ENCODE data around the gene PBRM1. TPM values are rescaled to one million over a fixed set of nuclear protein-coding genes. Genes with fewer than 3 reads are reported as not detected.
A peak's percentile ranks its signal among the peaks of the same experiment; 100 is the strongest.

PBRM1 gene
- total and polyA plus RNA-seq, 2 experiments from 2014 or later, result 42.6 to 60.3 TPM

GRCh38 chr3:52568069-52568468, 117.6 kb downstream of the PBRM1 start:
- in situ Hi-C loops (cut with MboI), result no loop called here
- no peaks in the 10 kb centered on the region for H3K27me3 ChIP-seq (replicated peaks; ENCODE audit: insufficient read depth)
- 0 out of 2 replicates have a peak, but pooled peaks cover 19% of the 10 kb centered on the region for H3F3A ChIP-seq (ENCODE audit: insufficient read depth)
- H3K4me3 ChIP-seq, result no peak overlapping the region
- no peak overlapping the region for H3K9ac ChIP-seq
- H3K9me3 ChIP-seq (ENCODE audit: low read depth), result no peaks in the 10 kb centered on the region
- no peak overlapping the region for H3K4me2 ChIP-seq (ENCODE audit: unreplicated experiment)
- no peak overlapping the region for H3K27ac ChIP-seq
- no peaks in the 10 kb centered on the region for H4K20me1 ChIP-seq (ENCODE audit: insufficient read depth)
- no peaks in the 10 kb centered on the region for H3K9me2 ChIP-seq (ENCODE audit: insufficient read depth)
- no peak for DNase-seq
- peaks cover 7% of the 10 kb centered on the region for H3K79me2 ChIP-seq (ENCODE audit: insufficient read depth)
- no peak for TF ChIP-seq EZH2 (IDR thresholded peaks at IDR 0.05; ENCODE audit: insufficient read depth, poor library complexity, severe bottlenecking)
- no peak for TF ChIP-seq EZH2phosphoT487 (IDR thresholded peaks at IDR 0.05; ENCODE audit: insufficient read depth, low read depth)
- H3K36me3 ChIP-seq (ENCODE audit: low read depth), result peaks cover 16% of the 10 kb centered on the region
- 97 to 100% methylated on average over 2 of the region's 2 CpGs for WGBS, 2 experiments (ENCODE audit: low coverage in 1 of 2, low lambda C conversion rate in 2 of 2, missing lambda C conversion rate in 2 of 2)
- H2AFZ ChIP-seq, result no peak overlapping the region
- H3K4me1 ChIP-seq (ENCODE audit: insufficient read depth), result peaks cover 13% of the 10 kb centered on the region

DNA sequence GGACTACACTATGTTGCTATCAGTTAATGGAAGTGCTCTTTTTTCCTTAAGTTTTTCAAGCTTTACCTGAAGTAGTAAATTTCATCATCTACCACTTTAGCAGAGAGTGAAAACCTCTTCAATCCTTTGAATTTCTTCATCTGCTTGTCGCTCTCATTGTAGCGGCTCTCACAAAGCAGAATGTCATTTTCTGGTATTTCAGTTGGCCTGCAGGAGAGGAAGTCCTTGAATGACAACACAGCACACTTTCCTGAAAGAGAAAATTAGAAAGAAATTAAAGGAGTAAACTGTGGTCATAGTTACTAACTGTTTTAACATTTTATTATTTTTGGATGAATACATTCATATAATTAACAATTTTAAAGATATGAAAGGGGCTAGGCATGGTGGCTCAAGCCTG, 121.7 kb downstream of the PBRM1 start:
- in situ Hi-C loops (cut with MboI), result no loop called here
- TF ChIP-seq EZH2phosphoT487 (IDR thresholded peaks at IDR 0.05; ENCODE audit: insufficient read depth, low read depth) (no peak), EZH2 (IDR thresholded peaks at IDR 0.05; ENCODE audit: insufficient read depth, poor library complexity, severe bottlenecking) (no peak)
- H3K79me2 ChIP-seq (ENCODE audit: insufficient read depth), result peaks cover 7% of the 10 kb centered on the region
- no peak for DNase-seq
- H3K4me3 ChIP-seq, result no peak overlapping the region
- H3K9me2 ChIP-seq (ENCODE audit: insufficient read depth), result no peaks in the 10 kb centered on the region
- WGBS, 2 experiments (ENCODE audit: low coverage in 1 of 2, low lambda C conversion rate in 2 of 2, missing lambda C conversion rate in 2 of 2), result 99 to 100% methylated on average over 2 of the region's 2 CpGs
- H3K36me3 ChIP-seq (ENCODE audit: low read depth), result peaks cover 35% of the 10 kb centered on the region
- no peak overlapping the region for H3K4me2 ChIP-seq (ENCODE audit: unreplicated experiment)
- H4K20me1 ChIP-seq (ENCODE audit: insufficient read depth), result no peaks in the 10 kb centered on the region
- no peak overlapping the region for H3K27ac ChIP-seq
- H3K9ac ChIP-seq, result no peak overlapping the region
- H2AFZ ChIP-seq, result no peak overlapping the region
- H3K27me3 ChIP-seq (replicated peaks; ENCODE audit: insufficient read depth), result no peaks in the 10 kb centered on the region
- no peaks in the 10 kb centered on the region for H3F3A ChIP-seq (ENCODE audit: insufficient read depth)
- peaks cover 11% of the 10 kb centered on the region for H3K4me1 ChIP-seq (ENCODE audit: insufficient read depth)
- H3K9me3 ChIP-seq (ENCODE audit: low read depth), result no peaks in the 10 kb centered on the region

DNA sequence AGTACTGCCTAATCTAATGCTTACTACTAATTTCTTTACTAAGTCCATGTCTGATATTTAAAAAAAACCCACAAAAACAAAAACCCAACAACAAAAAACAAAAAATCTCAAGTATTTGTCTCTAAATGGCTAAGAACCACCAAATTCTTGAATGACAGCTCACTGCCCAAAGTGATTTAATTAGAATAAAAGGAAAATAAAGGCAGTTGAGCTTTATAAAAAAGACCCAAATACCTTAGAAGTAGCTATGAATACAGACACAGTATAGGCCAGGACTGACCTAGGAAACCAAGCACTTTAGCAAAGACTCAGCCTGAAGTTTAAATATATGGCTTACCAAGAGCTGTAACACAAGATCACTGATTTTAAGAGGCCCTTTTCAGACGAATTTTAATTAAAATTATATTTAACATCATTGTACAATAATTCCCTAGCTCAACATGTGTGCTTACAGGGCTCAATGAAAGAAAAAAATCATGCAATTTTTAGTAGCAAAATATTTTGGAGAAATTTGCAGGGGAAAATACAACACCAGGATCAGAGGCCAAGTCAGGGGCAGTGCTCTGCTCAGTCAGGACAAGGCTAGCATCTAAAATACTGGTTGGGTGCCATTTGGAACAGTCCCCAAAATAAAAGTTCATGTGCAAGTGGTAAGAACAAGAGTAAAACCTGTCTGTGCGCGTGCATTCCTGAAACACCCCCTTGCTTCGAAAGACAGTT, 124.5 kb downstream of the PBRM1 start:
- WGBS, 2 experiments (ENCODE audit: low coverage in 1 of 2, low lambda C conversion rate in 2 of 2, missing lambda C conversion rate in 2 of 2), result 72 to 76% methylated on average over 4 of the region's 4 CpGs
- Histone ChIP-seq H3K9me3 (ENCODE audit: low read depth) (no peaks in the 10 kb centered on the region), H2AFZ (no peak overlapping the region), H3K4me1 (ENCODE audit: insufficient read depth) (peaks cover 14% of the 10 kb centered on the region), H3K27me3 (replicated peaks; ENCODE audit: insufficient read depth) (no peaks in the 10 kb centered on the region), H3F3A (ENCODE audit: insufficient read depth) (peaks cover 13% of the 10 kb centered on the region), H3K79me2 (ENCODE audit: insufficient read depth) (peaks cover 8% of the 10 kb centered on the region), H3K4me2 (ENCODE audit: unreplicated experiment) (peak overlapping the region; percentile 38), H3K36me3 (ENCODE audit: low read depth) (peaks cover 38% of the 10 kb centered on the region), H4K20me1 (ENCODE audit: insufficient read depth) (no peaks in the 10 kb centered on the region), H3K9ac (no peak overlapping the region), H3K9me2 (ENCODE audit: insufficient read depth) (no peaks in the 10 kb centered on the region), H3K27ac (no peak overlapping the region), H3K4me3 (no peak overlapping the region)
- peak; percentile 22 for DNase-seq
- no peak for TF ChIP-seq EZH2 (IDR thresholded peaks at IDR 0.05; ENCODE audit: insufficient read depth, poor library complexity, severe bottlenecking)
- TF ChIP-seq EZH2phosphoT487 (IDR thresholded peaks at IDR 0.05; ENCODE audit: insufficient read depth, low read depth), result no peak
- in situ Hi-C loops (cut with MboI), result no loop called here

- peaks cover 31% of the 10 kb centered on the region for H3K4me1 ChIP-seq (ENCODE audit: insufficient read depth)
- no peak overlapping the region for H3K27ac ChIP-seq
- no peak overlapping the region for H2AFZ ChIP-seq
- 98 to 100% methylated on average over 5 of the region's 5 CpGs for WGBS, 2 experiments (ENCODE audit: low coverage in 1 of 2, low lambda C conversion rate in 2 of 2, missing lambda C conversion rate in 2 of 2)
- TF ChIP-seq EZH2phosphoT487 (IDR thresholded peaks at IDR 0.05; ENCODE audit: insufficient read depth, low read depth) (no peak), EZH2 (IDR thresholded peaks at IDR 0.05; ENCODE audit: insufficient read depth, poor library complexity, severe bottlenecking) (no peak)
- peaks cover 21% of the 10 kb centered on the region for H3F3A ChIP-seq (ENCODE audit: insufficient read depth)
- no peaks in the 10 kb centered on the region for H3K9me3 ChIP-seq (ENCODE audit: low read depth)
- DNase-seq, result no peak
- no peak overlapping the region for H3K9ac ChIP-seq
- peaks cover 41% of the 10 kb centered on the region for H3K36me3 ChIP-seq (ENCODE audit: low read depth)
- no peaks in the 10 kb centered on the region for H3K9me2 ChIP-seq (ENCODE audit: insufficient read depth)
- peaks cover 5% of the 10 kb centered on the region; the same call in 1 of the 2 replicates for H3K79me2 ChIP-seq (ENCODE audit: insufficient read depth)
- no peaks in the 10 kb centered on the region for H4K20me1 ChIP-seq (ENCODE audit: insufficient read depth)
- H3K4me3 ChIP-seq, result no peak overlapping the region
- in situ Hi-C loops (cut with MboI), result no loop called here
- H3K27me3 ChIP-seq (replicated peaks; ENCODE audit: insufficient read depth), result no peaks in the 10 kb centered on the region
- H3K4me2 ChIP-seq (ENCODE audit: unreplicated experiment), result no peak overlapping the region
Measured at GRCh38 chr3:52558436-52558835, 127.3 kb downstream of the PBRM1 start.

All from GM23248 (cell line).